Occipital lobe (tissue), 2 donors: ENCODE measurements around the gene MARCHF9. TPM values are rescaled to one million over a fixed set of nuclear protein-coding genes. Genes with fewer than 3 reads are reported as not detected.

Source experiments
- DNase-seq: peaks from one replicate; lab custom pipeline; 2025; lab: John Stamatoyannopoulos, UW
- total RNA-seq: library from RNA; depleted of rRNA; stranded (reverse); fragments of >200 nt; gene quantifications from one replicate; pipeline ENCODE4 v1.2.3, GENCODE V29; 2014

The MARCHF9 gene
- total RNA-seq, 1 donor from 2014 or later, result 15.9 TPM

- no peak for DNase-seq
These were observed 1.1 kb upstream of the MARCHF9 start for GRCh38 chr12:57753756-57754337.

- DNase-seq, result no peak
These were observed 221 bp downstream of the MARCHF9 start for GRCh38 chr12:57755194-57755453.

GRCh38 chr12:57755454-57756372 is 810 bp downstream of the MARCHF9 start:
- DNase-seq, result no peak

GRCh38 chr12:57756406-57757341 is 1.8 kb downstream of the MARCHF9 start:
- DNase-seq, result no peak

- no peak for DNase-seq
These were observed 2.9 kb downstream of the MARCHF9 start for GRCh38 chr12:57757771-57758170.

- DNase-seq, result no peak
These were observed 3.9 kb downstream of the MARCHF9 start for GRCh38 chr12:57758552-57759359.

GRCh38 chr12:57759360-57759980 is 4.6 kb downstream of the MARCHF9 start:
- DNase-seq, result no peak

GRCh38 chr12:57760347-57760982 is 5.6 kb downstream of the MARCHF9 start:
- DNase-seq, result no peak

- no peak for DNase-seq
These were observed 6.6 kb downstream of the MARCHF9 start for GRCh38 chr12:57761391-57761998.

GRCh38 chr12:57762463-57762862 is 7.6 kb downstream of the MARCHF9 start:
- DNase-seq, result no peak

GRCh38 chr12:57763881-57764661 is 9.2 kb downstream of the MARCHF9 start:
- no peak for DNase-seq

GRCh38 chr12:57764662-57765002 is 9.7 kb downstream of the MARCHF9 start:
- no peak for DNase-seq

GRCh38 chr12:57765003-57765697 is 10.2 kb downstream of the MARCHF9 start:
- no peak for DNase-seq

GRCh38 chr12:57765698-57766463 is 11.0 kb downstream of the MARCHF9 start:
- DNase-seq, result no peak

GRCh38 chr12:57766464-57767304 is 11.8 kb downstream of the MARCHF9 start, which contains the start of gene CYP27B1:
CYP27B1 (minus strand) TSS chr12:57767078; CDS start chr12:57767041, 37 bp downstream.
- DNase-seq, result no peak

- DNase-seq, result no peak
These were observed 12.4 kb downstream of the MARCHF9 start for GRCh38 chr12:57767305-57767698.

- DNase-seq, result no peak
These were observed 13.0 kb downstream of the MARCHF9 start for GRCh38 chr12:57767876-57768275.
